Large intestine (tissue), 3 donors: ENCODE results near the gene NSRP1. TPM values are rescaled to one million over a fixed set of nuclear protein-coding genes. Genes with fewer than 3 reads are reported as not detected.

ENCODE experiments used
- DNase-seq, 2 donors: peaks; one replicate each; pipeline versions ENCODE4 v3.0.0 to v3.0.0-alpha.2; 2013
- H3K27ac ChIP-seq: one replicate; pipeline ENCODE4 v1.5.1; 2013; ENCODE audit warnings: low read length
- H3K27me3 ChIP-seq: 2 replicates; pipeline ENCODE4 v1.6.1; 2013; ENCODE audit warnings: low read length; ENCODE audit not compliant: control insufficient read depth, insufficient read depth
- H3K36me3 ChIP-seq: 2 replicates; pipeline ENCODE4 v1.6.1; 2013; ENCODE audit warnings: low read length; ENCODE audit not compliant: control insufficient read depth, insufficient read depth
- H3K4me1 ChIP-seq: one replicate; pipeline ENCODE4 v1.6.1; 2013; ENCODE audit warnings: low read length; ENCODE audit not compliant: control insufficient read depth, insufficient read depth
- H3K4me3 ChIP-seq: one replicate; pipeline ENCODE4 v1.5.1; 2013; ENCODE audit warnings: low read length
- H3K9me3 ChIP-seq: one replicate; pipeline ENCODE4 v1.6.1; 2013; ENCODE audit warnings: mild to moderate bottlenecking, low read depth, low read length, moderate library complexity; ENCODE audit not compliant: control insufficient read depth
- WGBS: methylation state at CpG from one replicate; pipeline ENCODE4 v1.1.5; 2013; ENCODE audit warnings: low lambda C conversion rate; ENCODE audit not compliant: insufficient coverage; 5-methylcytosine and 5-hydroxymethylcytosine counted together
- polyA plus RNA-seq: library from polyadenylated mRNA; unstranded; fragments of 120-200 nt; gene quantifications from one replicate; pipeline ENCODE4 v1.2.1, GENCODE V29; 2013

NSRP1 gene
- polyA plus RNA-seq, 1 donor = 28.3 TPM

GRCh38 chr17:30219315-30219714 lies 102.7 kb downstream of the NSRP1 start:
- Histone ChIP-seq H3K36me3 (peaks cover 3% of the 10 kb centered on the region), H3K4me3 (no peak overlapping the region), H3K27ac (peak overlapping the region; percentile 87), H3K9me3 (no peaks in the 10 kb centered on the region), H3K4me1 (peaks cover 43% of the 10 kb centered on the region), H3K27me3 (no peaks in the 10 kb centered on the region)
- no CpG with 5 or more reads among the region's 4 CpGs for WGBS
- no peak for DNase-seq

- peak; percentile 88 to 93 for DNase-seq
- peak overlapping the region; percentile 87 for H3K27ac ChIP-seq
- no CpG with 5 or more reads among the region's 7 CpGs for WGBS
- H3K4me1 ChIP-seq = peaks cover 48% of the 10 kb centered on the region
- no peak overlapping the region for H3K4me3 ChIP-seq
- no peaks in the 10 kb centered on the region for H3K9me3 ChIP-seq
- peaks cover 3% of the 10 kb centered on the region for H3K36me3 ChIP-seq
- H3K27me3 ChIP-seq = no peaks in the 10 kb centered on the region
These were observed 103.2 kb downstream of the NSRP1 start for GRCh38 chr17:30219833-30220232.

GRCh38 chr17:30220414-30220813 lies 103.8 kb downstream of the NSRP1 start:
- Histone ChIP-seq H3K9me3 (no peaks in the 10 kb centered on the region), H3K27me3 (no peaks in the 10 kb centered on the region), H3K4me1 (peaks cover 53% of the 10 kb centered on the region), H3K4me3 (no peak overlapping the region), H3K27ac (peak overlapping the region; percentile 87), H3K36me3 (peaks cover 3% of the 10 kb centered on the region)
- no CpG with 5 or more reads among the region's 5 CpGs for WGBS
- peak in 1 of 2 donors; percentile 37 for DNase-seq

GRCh38 chr17:30221346-30221745 lies 104.7 kb downstream of the NSRP1 start:
- H3K36me3 ChIP-seq = no peaks in the 10 kb centered on the region
- no CpG with 5 or more reads among the region's 10 CpGs for WGBS
- peaks cover 60% of the 10 kb centered on the region for H3K4me1 ChIP-seq
- H3K4me3 ChIP-seq = no peak overlapping the region
- H3K27me3 ChIP-seq = no peaks in the 10 kb centered on the region
- peak overlapping the region; percentile 82 for H3K27ac ChIP-seq
- H3K9me3 ChIP-seq = no peaks in the 10 kb centered on the region
- no peak for DNase-seq

- WGBS = no CpG with 5 or more reads among the region's 4 CpGs
- Histone ChIP-seq H3K27me3 (no peaks in the 10 kb centered on the region), H3K36me3 (no peaks in the 10 kb centered on the region), H3K4me3 (peak overlapping the region; percentile 5), H3K9me3 (no peaks in the 10 kb centered on the region), H3K4me1 (peaks cover 67% of the 10 kb centered on the region), H3K27ac (peak overlapping the region; percentile 82)
- no peak for DNase-seq
These were observed 105.6 kb downstream of the NSRP1 start for GRCh38 chr17:30222251-30222650.

- DNase-seq = peak; percentile 79 to 90
- Histone ChIP-seq H3K27ac (peak overlapping the region; percentile 82), H3K9me3 (no peaks in the 10 kb centered on the region), H3K36me3 (no peaks in the 10 kb centered on the region), H3K27me3 (no peaks in the 10 kb centered on the region), H3K4me3 (peak overlapping the region; percentile 5), H3K4me1 (peaks cover 68% of the 10 kb centered on the region)
- no CpG with 5 or more reads among the region's 13 CpGs for WGBS
These were observed 106.1 kb downstream of the NSRP1 start for GRCh38 chr17:30222721-30223175.

- 100% methylated on average over 1 of the region's 8 CpGs for WGBS
- no peaks in the 10 kb centered on the region for H3K9me3 ChIP-seq
- H3K4me3 ChIP-seq = no peak overlapping the region
- peaks cover 75% of the 10 kb centered on the region for H3K4me1 ChIP-seq
- H3K36me3 ChIP-seq = no peaks in the 10 kb centered on the region
- no peak for DNase-seq
- no peak overlapping the region for H3K27ac ChIP-seq
- no peaks in the 10 kb centered on the region for H3K27me3 ChIP-seq
These were observed 107.9 kb downstream of the NSRP1 start for GRCh38 chr17:30224419-30224960.

GRCh38 chr17:30225112-30225511 lies 108.5 kb downstream of the NSRP1 start:
- no peak overlapping the region for H3K4me3 ChIP-seq
- H3K27ac ChIP-seq = peak overlapping the region; percentile 68
- no peak for DNase-seq
- no peaks in the 10 kb centered on the region for H3K9me3 ChIP-seq
- WGBS = no CpG with 5 or more reads among the region's 3 CpGs
- no peaks in the 10 kb centered on the region for H3K36me3 ChIP-seq
- H3K4me1 ChIP-seq = peaks cover 73% of the 10 kb centered on the region
- H3K27me3 ChIP-seq = no peaks in the 10 kb centered on the region

GRCh38 chr17:30225919-30226553 lies 109.4 kb downstream of the NSRP1 start:
- Histone ChIP-seq H3K27ac (peak overlapping the region; percentile 68), H3K27me3 (no peaks in the 10 kb centered on the region), H3K4me3 (no peak overlapping the region), H3K9me3 (no peaks in the 10 kb centered on the region), H3K36me3 (no peaks in the 10 kb centered on the region), H3K4me1 (peaks cover 67% of the 10 kb centered on the region)
- DNase-seq = peak; percentile 84 to 93
- no CpG with 5 or more reads among the region's 15 CpGs for WGBS

- WGBS = 83% methylated on average over 1 of the region's 10 CpGs
- Histone ChIP-seq H3K36me3 (no peaks in the 10 kb centered on the region), H3K27ac (no peak overlapping the region), H3K9me3 (no peaks in the 10 kb centered on the region), H3K4me3 (no peak overlapping the region), H3K4me1 (peaks cover 61% of the 10 kb centered on the region), H3K27me3 (no peaks in the 10 kb centered on the region)
- DNase-seq = no peak
These were observed 110.3 kb downstream of the NSRP1 start for GRCh38 chr17:30226878-30227277.

- Histone ChIP-seq H3K27me3 (peaks cover 4% of the 10 kb centered on the region), H3K9me3 (no peaks in the 10 kb centered on the region), H3K27ac (no peak overlapping the region), H3K36me3 (no peaks in the 10 kb centered on the region), H3K4me1 (peaks cover 51% of the 10 kb centered on the region), H3K4me3 (no peak overlapping the region)
- no peak for DNase-seq
- no CpG with 5 or more reads among the region's 3 CpGs for WGBS
These were observed 111.4 kb downstream of the NSRP1 start for GRCh38 chr17:30228011-30228410.
